HUES64 (cell line): ENCODE measurements around the gene DYSF.

ENCODE experiments used
- H3K27ac ChIP-seq: 2 replicates; pipeline ENCODE4 v1.7.0; 2013; ENCODE audit warnings: low read depth, low read length, inconsistent platforms
- H3K27me3 ChIP-seq: 2 replicates; pipeline ENCODE4 v1.6.1; 2013; ENCODE audit warnings: mild to moderate bottlenecking, low read length; ENCODE audit not compliant: insufficient read depth
- H3K36me3 ChIP-seq: 2 replicates; pipeline ENCODE4 v1.6.1; 2013; ENCODE audit warnings: mild to moderate bottlenecking, low read length; ENCODE audit not compliant: insufficient read depth
- H3K4me1 ChIP-seq: 2 replicates; pipeline ENCODE4 v1.6.1; 2013; ENCODE audit warnings: mild to moderate bottlenecking, low read length, moderate library complexity; ENCODE audit not compliant: insufficient read depth
- H3K4me3 ChIP-seq: 2 replicates; pipeline ENCODE4 v1.5.1; 2013; ENCODE audit warnings: mild to moderate bottlenecking, low read length, moderate library complexity
- H3K9ac ChIP-seq: 2 replicates; pipeline ENCODE4 v1.6.1; 2013; ENCODE audit warnings: mild to moderate bottlenecking, low read depth, low read length
- H3K9me3 ChIP-seq: 2 replicates; pipeline ENCODE4 v1.6.1; 2013; ENCODE audit warnings: low read depth, low read length; ENCODE audit not compliant: insufficient read depth
- WGBS: fragments of 150-250, 120-280 bp; methylation state at CpG from one replicate; pipeline ENCODE4 v1.1.7; 2013; ENCODE audit warnings: missing lambda C conversion rate; 5-methylcytosine and 5-hydroxymethylcytosine counted together

The DYSF gene

GRCh38 chr2:71564361-71564760, 111.0 kb downstream of the DYSF start:
- H3K27me3 ChIP-seq: no peaks in the 10 kb centered on the region
- H3K4me3 ChIP-seq: no peak overlapping the region
- 94% methylated on average over 5 of the region's 5 CpGs for WGBS
- H3K9ac ChIP-seq: no peak overlapping the region
- H3K9me3 ChIP-seq: no peaks in the 10 kb centered on the region
- no peaks in the 10 kb centered on the region for H3K4me1 ChIP-seq
- no peak overlapping the region for H3K27ac ChIP-seq
- H3K36me3 ChIP-seq: no peaks in the 10 kb centered on the region

DNA sequence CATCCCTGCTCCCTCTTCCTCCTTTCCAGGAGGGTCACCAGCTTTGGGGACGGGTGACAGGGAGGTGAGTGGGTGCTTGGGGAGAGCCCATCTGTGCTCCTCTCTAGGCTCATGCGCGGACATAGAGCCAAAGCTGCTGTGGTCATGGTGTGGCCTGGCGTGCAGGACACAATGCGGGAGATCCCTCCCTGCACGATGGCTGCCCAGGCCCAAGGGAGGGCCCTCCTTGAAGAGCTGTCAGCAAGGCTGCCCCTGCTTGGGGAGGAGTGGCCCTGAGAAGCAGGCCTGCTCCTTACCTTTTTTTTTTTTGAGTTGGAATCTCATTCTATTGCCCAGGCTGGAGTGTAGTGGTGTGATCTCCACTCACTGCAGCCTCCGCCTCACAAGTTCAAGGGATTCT, 111.4 kb downstream of the DYSF start:
- 94% methylated on average over 6 of the region's 7 CpGs for WGBS
- Histone ChIP-seq H3K4me3 (no peak overlapping the region), H3K36me3 (no peaks in the 10 kb centered on the region), H3K27me3 (no peaks in the 10 kb centered on the region), H3K4me1 (no peaks in the 10 kb centered on the region), H3K9me3 (no peaks in the 10 kb centered on the region), H3K27ac (no peak overlapping the region), H3K9ac (no peak overlapping the region)

GRCh38 chr2:71566372-71566771, 113.0 kb downstream of the DYSF start:
- Histone ChIP-seq H3K27ac (no peak overlapping the region), H3K4me1 (no peaks in the 10 kb centered on the region), H3K36me3 (peaks cover 9% of the 10 kb centered on the region), H3K9me3 (peaks cover 5% of the 10 kb centered on the region; the same call in 1 of the 2 replicates), H3K27me3 (no peaks in the 10 kb centered on the region), H3K9ac (no peak overlapping the region), H3K4me3 (no peak overlapping the region)
- WGBS: 93% methylated on average over 9 of the region's 9 CpGs

GRCh38 chr2:71567625-71568024, 114.3 kb downstream of the DYSF start:
- peaks cover 14% of the 10 kb centered on the region for H3K36me3 ChIP-seq
- no peaks in the 10 kb centered on the region for H3K4me1 ChIP-seq
- H3K27ac ChIP-seq: no peak overlapping the region

GRCh38 chr2:71568103-71568502, 114.7 kb downstream of the DYSF start:
- H3K27me3 ChIP-seq: no peaks in the 10 kb centered on the region
- H3K9me3 ChIP-seq: peaks cover 5% of the 10 kb centered on the region; the same call in 1 of the 2 replicates
- no peak overlapping the region for H3K9ac ChIP-seq
- no peak overlapping the region for H3K4me3 ChIP-seq
- 96% methylated on average over 14 of the region's 14 CpGs for WGBS
- H3K27ac ChIP-seq: no peak overlapping the region
- H3K36me3 ChIP-seq: peaks cover 14% of the 10 kb centered on the region
- no peaks in the 10 kb centered on the region for H3K4me1 ChIP-seq

More at GRCh38 chr2:71567625-71568024, 114.3 kb downstream of the DYSF start:
- H3K4me3 ChIP-seq: no peak overlapping the region
- H3K27me3 ChIP-seq: no peaks in the 10 kb centered on the region
- peaks cover 5% of the 10 kb centered on the region; the same call in 1 of the 2 replicates for H3K9me3 ChIP-seq
- WGBS: 97% methylated on average over 8 of the region's 9 CpGs
- no peak overlapping the region for H3K9ac ChIP-seq

DNA sequence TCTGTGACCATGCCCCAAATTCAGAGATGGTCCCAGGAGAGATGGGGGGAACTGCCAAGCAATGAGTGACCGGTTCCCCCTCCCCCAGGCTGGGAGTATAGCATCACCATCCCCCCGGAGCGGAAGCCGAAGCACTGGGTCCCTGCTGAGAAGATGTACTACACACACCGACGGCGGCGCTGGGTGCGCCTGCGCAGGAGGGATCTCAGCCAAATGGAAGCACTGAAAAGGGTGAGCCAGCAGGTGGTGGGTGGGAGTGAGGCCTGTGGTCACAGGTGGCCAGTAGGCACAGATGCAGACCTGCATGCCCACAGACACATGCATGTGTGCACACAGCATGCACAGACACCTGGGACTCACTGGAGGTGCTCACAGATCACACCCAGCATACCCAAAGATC, 117.2 kb downstream of the DYSF start:
- Histone ChIP-seq H3K36me3 (peaks cover 14% of the 10 kb centered on the region), H3K4me3 (no peak overlapping the region), H3K4me1 (no peaks in the 10 kb centered on the region), H3K9me3 (peaks cover 5% of the 10 kb centered on the region; the same call in 1 of the 2 replicates), H3K27ac (no peak overlapping the region), H3K27me3 (no peaks in the 10 kb centered on the region), H3K9ac (no peak overlapping the region)
- WGBS: 96% methylated on average over 10 of the region's 10 CpGs

GRCh38 chr2:71570951-71571460, 117.6 kb downstream of the DYSF start:
- WGBS: 94% methylated on average over 2 of the region's 2 CpGs
- no peak overlapping the region for H3K9ac ChIP-seq

DNA sequence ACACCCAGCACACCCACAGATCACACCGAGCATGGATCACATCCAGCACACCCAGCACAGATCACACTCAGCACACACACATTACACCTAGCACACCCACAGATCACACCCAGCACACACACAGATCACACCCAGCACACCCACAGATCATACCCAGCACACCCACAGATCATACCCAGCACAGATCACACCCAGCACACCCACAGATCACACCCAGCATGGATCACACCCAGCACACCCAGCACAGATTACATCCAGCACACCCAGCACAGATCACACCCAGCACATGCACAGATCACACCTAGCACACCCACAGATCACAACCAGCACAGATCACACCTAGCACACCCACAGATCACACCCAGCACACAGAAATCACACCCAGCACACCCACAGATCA, 118.6 kb downstream of the DYSF start:
- peaks cover 14% of the 10 kb centered on the region for H3K36me3 ChIP-seq
- no peak overlapping the region for H3K4me3 ChIP-seq
- 96% methylated on average over 1 of the region's 1 CpG for WGBS
- no peak overlapping the region for H3K9ac ChIP-seq
- no peak overlapping the region for H3K27ac ChIP-seq
- H3K9me3 ChIP-seq: peaks cover 5% of the 10 kb centered on the region; the same call in 1 of the 2 replicates
- H3K4me1 ChIP-seq: no peaks in the 10 kb centered on the region
- no peaks in the 10 kb centered on the region for H3K27me3 ChIP-seq

More at GRCh38 chr2:71570951-71571460, 117.6 kb downstream of the DYSF start:
- H3K27ac ChIP-seq: no peak overlapping the region
- no peaks in the 10 kb centered on the region for H3K4me1 ChIP-seq
- H3K9me3 ChIP-seq: peaks cover 5% of the 10 kb centered on the region; the same call in 1 of the 2 replicates
- no peak overlapping the region for H3K4me3 ChIP-seq
- peaks cover 14% of the 10 kb centered on the region for H3K36me3 ChIP-seq
- H3K27me3 ChIP-seq: no peaks in the 10 kb centered on the region

- H3K27ac ChIP-seq: no peak overlapping the region
- no peak overlapping the region for H3K9ac ChIP-seq
- no peaks in the 10 kb centered on the region for H3K4me1 ChIP-seq
- H3K4me3 ChIP-seq: no peak overlapping the region
- peaks cover 9% of the 10 kb centered on the region for H3K36me3 ChIP-seq
- H3K27me3 ChIP-seq: no peaks in the 10 kb centered on the region
- WGBS: 98% methylated on average over 5 of the region's 5 CpGs
- peaks cover 4% of the 10 kb centered on the region; the same call in 1 of the 2 replicates for H3K9me3 ChIP-seq
Observed at GRCh38 chr2:71575966-71576365, 122.6 kb downstream of the DYSF start.

- Histone ChIP-seq H3K9me3 (no peaks in the 10 kb centered on the region), H3K27ac (no peak overlapping the region), H3K36me3 (peaks cover 3% of the 10 kb centered on the region; the same call in 1 of the 2 replicates), H3K4me3 (no peak overlapping the region), H3K27me3 (no peaks in the 10 kb centered on the region), H3K4me1 (no peaks in the 10 kb centered on the region), H3K9ac (no peak overlapping the region)
- whole genome bisulfite sequencing: 94% methylated on average over 16 of the region's 16 CpGs
Observed at GRCh38 chr2:71576541-71576940, 123.2 kb downstream of the DYSF start.

DNA sequence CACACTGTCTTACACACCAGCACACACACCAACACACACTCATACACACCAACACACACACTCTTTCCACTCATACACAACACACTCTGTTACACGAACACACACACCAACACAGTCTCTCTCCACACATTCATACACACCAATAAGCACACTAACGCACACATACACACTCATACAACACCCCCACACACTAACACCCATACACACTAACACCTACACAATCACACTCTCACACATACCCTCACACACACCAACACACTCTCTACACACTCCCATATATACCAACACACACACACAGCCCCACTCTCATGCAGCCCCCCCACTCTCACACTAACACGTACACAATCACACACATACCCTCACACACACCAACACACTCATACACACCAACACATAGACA, 123.8 kb downstream of the DYSF start:
- 89% methylated on average over 3 of the region's 3 CpGs for WGBS
- peaks cover under 1% of the 10 kb centered on the region; the same call in 1 of the 2 replicates for H3K36me3 ChIP-seq
- no peaks in the 10 kb centered on the region for H3K4me1 ChIP-seq
- H3K27ac ChIP-seq: no peak overlapping the region
- no peaks in the 10 kb centered on the region for H3K27me3 ChIP-seq
- H3K9ac ChIP-seq: no peak overlapping the region
- H3K4me3 ChIP-seq: no peak overlapping the region
- H3K9me3 ChIP-seq: no peaks in the 10 kb centered on the region
